ENCODE results near the gene RASSF9.

DNA sequence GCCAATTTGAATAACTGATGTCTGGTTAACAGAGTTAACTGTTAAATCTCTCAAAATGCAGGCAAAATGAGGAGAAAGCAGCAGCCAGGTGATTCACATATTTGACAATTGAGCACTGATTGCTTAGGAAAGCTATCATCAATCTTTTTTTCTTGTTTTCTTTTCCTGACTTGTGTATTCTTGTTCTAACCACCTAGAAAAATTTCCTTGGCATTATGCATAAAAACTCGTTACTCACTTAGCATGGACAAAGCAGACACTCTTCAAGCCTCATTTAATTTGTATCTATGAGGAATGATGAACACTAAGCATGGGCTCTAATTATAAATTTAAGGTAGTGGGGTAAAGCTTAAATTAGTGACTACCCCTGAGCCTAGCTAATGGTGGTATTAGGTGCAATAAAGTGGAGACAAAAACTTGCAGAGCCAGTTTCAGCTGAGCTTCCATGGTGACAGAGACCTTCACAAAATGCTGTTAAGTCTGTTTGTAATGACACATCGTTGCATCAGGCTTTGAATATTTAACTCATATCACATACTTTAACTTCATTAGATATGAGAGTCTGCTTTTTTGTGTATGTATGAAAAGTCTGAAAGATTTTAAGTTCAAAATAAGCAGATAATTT, 52.0 kb downstream of the RASSF9 start:
- TF ChIP-seq, protein P1, sequence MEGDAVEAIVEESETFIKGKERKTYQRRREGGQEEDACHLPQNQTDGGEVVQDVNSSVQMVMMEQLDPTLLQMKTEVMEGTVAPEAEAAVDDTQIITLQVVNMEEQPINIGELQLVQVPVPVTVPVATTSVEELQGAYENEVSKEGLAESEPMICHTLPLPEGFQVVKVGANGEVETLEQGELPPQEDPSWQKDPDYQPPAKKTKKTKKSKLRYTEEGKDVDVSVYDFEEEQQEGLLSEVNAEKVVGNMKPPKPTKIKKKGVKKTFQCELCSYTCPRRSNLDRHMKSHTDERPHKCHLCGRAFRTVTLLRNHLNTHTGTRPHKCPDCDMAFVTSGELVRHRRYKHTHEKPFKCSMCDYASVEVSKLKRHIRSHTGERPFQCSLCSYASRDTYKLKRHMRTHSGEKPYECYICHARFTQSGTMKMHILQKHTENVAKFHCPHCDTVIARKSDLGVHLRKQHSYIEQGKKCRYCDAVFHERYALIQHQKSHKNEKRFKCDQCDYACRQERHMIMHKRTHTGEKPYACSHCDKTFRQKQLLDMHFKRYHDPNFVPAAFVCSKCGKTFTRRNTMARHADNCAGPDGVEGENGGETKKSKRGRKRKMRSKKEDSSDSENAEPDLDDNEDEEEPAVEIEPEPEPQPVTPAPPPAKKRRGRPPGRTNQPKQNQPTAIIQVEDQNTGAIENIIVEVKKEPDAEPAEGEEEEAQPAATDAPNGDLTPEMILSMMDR (IDR thresholded peaks at IDR 0.05), result no peak
- no peak for TF ChIP-seq POLR2A (IDR thresholded peaks at IDR 0.05)

Data from right lobe of liver (tissue), 4 donors.